Neuronal stem cell (in vitro differentiated cells): ENCODE results near the gene ZNF513.

Experiments
- DNase-seq: peaks from one replicate; pipeline ENCODE4 v3.0.0-alpha.2; 2013; ENCODE audit warnings: low spot score
- H2AFZ ChIP-seq: one replicate; pipeline ENCODE4 v1.6.1; 2013; ENCODE audit warnings: mild to moderate bottlenecking, low read length, inconsistent platforms
- H2AK5ac ChIP-seq: 2 replicates; pipeline ENCODE4 v1.6.1; 2013; ENCODE audit warnings: low read depth, mild to moderate bottlenecking, inconsistent platforms, low read length, moderate library complexity, mixed read lengths
- H2BK120ac ChIP-seq: 2 replicates; pipeline ENCODE4 v1.6.1; 2013; ENCODE audit warnings: low read depth, mild to moderate bottlenecking, inconsistent platforms, low read length, moderate library complexity, mixed read lengths
- H2BK12ac ChIP-seq: one replicate; pipeline ENCODE4 v1.6.1; 2013; ENCODE audit warnings: low read length, inconsistent platforms
- H2BK15ac ChIP-seq: 2 replicates; pipeline ENCODE4 v1.6.1; 2013; ENCODE audit warnings: mild to moderate bottlenecking, low read length, inconsistent platforms, mixed read lengths
- H2BK5ac ChIP-seq: one replicate; pipeline ENCODE4 v1.6.1; 2013; ENCODE audit warnings: inconsistent platforms, mild to moderate bottlenecking, low read length, moderate library complexity
- H3K14ac ChIP-seq: one replicate; pipeline ENCODE4 v1.6.1; 2013; ENCODE audit warnings: low read length, inconsistent platforms
- H3K18ac ChIP-seq: 2 replicates; pipeline ENCODE4 v1.6.1; 2013; ENCODE audit warnings: low read length, inconsistent platforms
- H3K23ac ChIP-seq: 2 replicates; pipeline ENCODE4 v1.6.1; 2013; ENCODE audit warnings: low read depth, mild to moderate bottlenecking, mixed read lengths, low read length, inconsistent platforms; ENCODE audit not compliant: poor library complexity
- H3K27ac ChIP-seq: replicated peaks from 3 replicates; pipeline ENCODE4 v1.5.1; 2013; ENCODE audit warnings: low read length, inconsistent platforms
- H3K27me3 ChIP-seq, 3 experiments: 2 replicates each; pipeline ENCODE4 v1.6.1; 2013; ENCODE audit warnings: low read length in 3 of 3, mild to moderate bottlenecking in 2 of 3, inconsistent platforms in 1 of 3, low read depth in 1 of 3, mixed read lengths in 1 of 3, moderate library complexity in 1 of 3; ENCODE audit not compliant: control insufficient read depth in 3 of 3, insufficient read depth in 3 of 3
- H3K36me3 ChIP-seq, 2 donors: replicated peaks in 1 of 2; 2 replicates each; pipeline ENCODE4 v1.6.1; 2013; ENCODE audit warnings: low read length in 2 of 2; ENCODE audit not compliant: control insufficient read depth in 2 of 2, insufficient read depth in 2 of 2
- H3K4ac ChIP-seq: 2 replicates; pipeline ENCODE4 v1.6.1; 2013; ENCODE audit warnings: inconsistent platforms, mild to moderate bottlenecking, low read length, moderate library complexity
- H3K4me1 ChIP-seq, 2 donors: 1 replicate in 1 of 2; 2 replicates in 1 of 2; pipeline ENCODE4 v1.6.1; 2013; ENCODE audit warnings: low read length in 2 of 2, low read depth in 1 of 2; ENCODE audit not compliant: control insufficient read depth in 2 of 2, insufficient read depth in 1 of 2
- H3K4me2 ChIP-seq: one replicate; pipeline ENCODE4 v1.6.1; 2013; ENCODE audit warnings: mild to moderate bottlenecking, low read length, inconsistent platforms; ENCODE audit not compliant: insufficient read depth, poor library complexity, severe bottlenecking
- H3K4me3 ChIP-seq, 2 donors: 2 replicates each; pipeline ENCODE4 v1.5.1; 2013; ENCODE audit warnings: low read length in 2 of 2, mild to moderate bottlenecking in 2 of 2, inconsistent platforms in 1 of 2, moderate library complexity in 1 of 2
- H3K79me1 ChIP-seq: one replicate; pipeline ENCODE4 v1.6.1; 2013; ENCODE audit warnings: low read depth, mild to moderate bottlenecking, inconsistent platforms, low read length, moderate library complexity
- H3K9ac ChIP-seq: one replicate; pipeline ENCODE4 v1.6.1; 2013; ENCODE audit warnings: mild to moderate bottlenecking, low read depth, low read length, inconsistent platforms; ENCODE audit not compliant: poor library complexity
- H3K9me3 ChIP-seq, 2 donors: replicated peaks in 1 of 2; 2 replicates each; pipeline versions ENCODE3 to v1.6.1; 2013; ENCODE audit warnings: low read length in 2 of 2, mild to moderate bottlenecking in 2 of 2, inconsistent platforms in 1 of 2, low read depth in 1 of 2, mixed read lengths in 1 of 2, moderate library complexity in 1 of 2; ENCODE audit not compliant: control insufficient read depth in 2 of 2, insufficient read depth in 1 of 2
- H4K8ac ChIP-seq: one replicate; pipeline ENCODE4 v1.6.1; 2013; ENCODE audit warnings: low read depth, mild to moderate bottlenecking, inconsistent platforms, low read length, moderate library complexity
- H4K91ac ChIP-seq: one replicate; pipeline ENCODE4 v1.6.1; 2013; ENCODE audit warnings: low read length, low read depth, mild to moderate bottlenecking, inconsistent platforms; ENCODE audit not compliant: poor library complexity
- WGBS, 2 donors: extraction: QIAGEN DNeasy Blood & Tissue Kit; methylation state at CpG; one replicate each; pipeline ENCODE4 v1.1.7; 2013; ENCODE audit warnings: missing lambda C conversion rate in 2 of 2, mixed read lengths in 1 of 2; ENCODE audit not compliant: insufficient read length in 2 of 2, insufficient replicate concordance in 1 of 2; ENCODE audit errors: extremely low coverage in 2 of 2; 5-methylcytosine and 5-hydroxymethylcytosine counted together

Gene ZNF513

DNA sequence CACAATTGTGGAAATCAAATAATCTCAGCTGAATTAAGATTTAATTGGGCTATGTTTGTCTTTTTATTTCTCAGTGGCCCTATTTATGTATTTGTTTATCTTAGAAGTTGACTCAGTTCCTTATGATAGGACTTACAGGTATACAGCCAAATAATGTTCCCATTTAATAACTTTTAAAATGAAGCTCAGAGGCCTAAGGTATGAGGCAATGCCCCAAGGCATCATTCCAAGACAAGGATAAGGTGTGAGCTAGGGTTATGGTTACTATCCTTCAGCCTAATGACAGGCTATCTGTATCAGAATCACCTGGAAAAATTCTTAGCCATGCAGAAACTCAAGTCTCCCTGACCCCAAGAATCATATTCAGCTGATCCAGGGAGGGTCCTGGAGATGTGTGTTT is 40.5 kb upstream of the ZNF513 start:
- H2AFZ ChIP-seq: no peak overlapping the region
- H2BK5ac ChIP-seq: no peak overlapping the region
- H2AK5ac ChIP-seq: no peak overlapping the region
- no peak overlapping the region for H3K18ac ChIP-seq
- H3K4me3 ChIP-seq: no peak overlapping the region
- no peak overlapping the region for H3K23ac ChIP-seq
- H4K8ac ChIP-seq: no peak overlapping the region
- H3K27ac ChIP-seq: no peak overlapping the region
- H2BK120ac ChIP-seq: no peak overlapping the region
- H3K79me1 ChIP-seq: no peaks in the 10 kb centered on the region
- DNase-seq: no peak
- no peak overlapping the region for H3K9ac ChIP-seq
- H2BK15ac ChIP-seq: no peak overlapping the region
- H3K4me1 ChIP-seq: no peaks in the 10 kb centered on the region
- H3K4me2 ChIP-seq: no peak overlapping the region
- no peaks in the 10 kb centered on the region for H3K9me3 ChIP-seq
- H4K91ac ChIP-seq: no peak overlapping the region
- H3K4ac ChIP-seq: no peak overlapping the region
- H2BK12ac ChIP-seq: no peak overlapping the region
- no peaks in the 10 kb centered on the region for H3K36me3 ChIP-seq
- no peak overlapping the region for H3K14ac ChIP-seq
- H3K27me3 ChIP-seq: no peaks in the 10 kb centered on the region

DNA sequence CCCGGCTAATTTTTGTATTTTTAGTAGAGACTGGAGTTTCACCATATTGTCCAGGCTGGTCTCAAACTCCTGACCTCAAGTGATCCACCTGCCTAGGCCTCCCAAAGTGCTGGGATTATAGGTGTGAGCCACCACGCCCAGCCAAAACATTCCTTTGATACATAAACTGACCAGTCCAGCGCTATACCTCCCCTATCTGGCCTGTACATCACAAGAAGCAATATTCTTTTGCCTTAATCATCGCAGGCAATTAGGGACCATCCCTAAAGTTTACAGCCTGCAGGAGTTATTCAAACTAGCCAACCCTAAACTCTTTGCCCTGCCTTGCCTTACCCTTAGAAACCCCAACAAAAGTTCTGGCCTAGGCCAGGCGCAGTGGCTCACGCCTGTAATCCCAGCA is 35.6 kb upstream of the ZNF513 start:
- Histone ChIP-seq H3K18ac (no peak overlapping the region), H3K4ac (no peak overlapping the region), H3K14ac (no peak overlapping the region), H4K8ac (no peak overlapping the region), H2BK5ac (no peak overlapping the region), H3K36me3 (no peaks in the 10 kb centered on the region), H3K4me2 (no peak overlapping the region), H2BK120ac (no peak overlapping the region), H3K9ac (no peak overlapping the region), H2AK5ac (no peak overlapping the region), H3K4me3 (no peak overlapping the region), H3K27me3 (no peaks in the 10 kb centered on the region), H3K4me1 (no peaks in the 10 kb centered on the region), H2AFZ (no peak overlapping the region), H3K9me3 (no peaks in the 10 kb centered on the region), H3K23ac (no peak overlapping the region), H2BK15ac (no peak overlapping the region), H4K91ac (no peak overlapping the region), H3K79me1 (no peaks in the 10 kb centered on the region), H3K27ac (no peak overlapping the region), H2BK12ac (no peak overlapping the region)
- DNase-seq: no peak
- no CpG with 5 or more reads among the region's 6 CpGs for WGBS, 2 donors

DNA sequence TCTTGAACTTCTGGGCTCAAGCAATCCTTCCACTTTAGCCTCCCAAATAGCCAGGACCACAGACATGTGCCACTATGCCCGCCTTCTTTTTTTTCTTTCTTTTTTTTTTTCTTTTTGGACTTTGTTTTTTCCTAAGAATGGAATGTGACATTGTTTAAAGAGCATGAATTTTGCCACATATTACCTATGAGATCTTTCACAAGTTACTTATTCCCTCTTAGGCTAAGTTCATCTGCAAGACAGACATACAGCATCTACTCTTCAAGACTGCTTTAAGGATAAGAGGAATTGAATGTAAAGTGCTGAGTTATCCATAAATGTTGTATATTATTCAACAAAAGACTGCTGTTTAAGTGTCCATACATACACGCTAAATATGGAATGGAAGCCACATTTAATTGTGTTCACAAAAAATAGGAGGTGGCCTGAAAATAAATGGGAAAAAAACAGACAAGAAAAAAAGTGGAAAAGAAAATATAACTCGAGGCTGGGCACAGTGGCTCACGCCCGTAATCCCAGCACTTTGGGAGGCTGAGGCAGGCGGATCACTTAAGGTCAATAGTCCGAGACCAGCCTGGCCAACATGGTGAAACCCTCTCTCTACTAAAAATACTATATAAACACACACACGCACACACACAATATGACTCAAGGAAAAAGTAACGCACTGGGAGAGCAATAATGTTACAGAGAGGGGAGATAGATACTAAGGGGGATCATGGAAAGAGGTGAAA is 32.1 kb upstream of the ZNF513 start:
- Histone ChIP-seq H3K9me3 (no peaks in the 10 kb centered on the region), H3K4me2 (no peak overlapping the region), H3K14ac (no peak overlapping the region), H4K91ac (no peak overlapping the region), H3K27me3 (no peaks in the 10 kb centered on the region), H2BK15ac (no peak overlapping the region), H4K8ac (no peak overlapping the region), H2BK120ac (no peak overlapping the region), H2BK5ac (no peak overlapping the region), H3K4ac (no peak overlapping the region), H2BK12ac (no peak overlapping the region), H3K4me3 (no peak overlapping the region), H3K4me1 (peaks cover 3% of the 10 kb centered on the region in 2 donors), H3K36me3 (peaks cover 0 to under 1% of the 10 kb centered on the region in 2 donors), H3K79me1 (peaks cover 3% of the 10 kb centered on the region), H2AK5ac (no peak overlapping the region), H2AFZ (no peak overlapping the region), H3K23ac (no peak overlapping the region), H3K9ac (no peak overlapping the region), H3K18ac (no peak overlapping the region), H3K27ac (no peak overlapping the region)
- WGBS, 2 donors: no CpG with 5 or more reads among the region's 9 CpGs
- DNase-seq: no peak

DNA sequence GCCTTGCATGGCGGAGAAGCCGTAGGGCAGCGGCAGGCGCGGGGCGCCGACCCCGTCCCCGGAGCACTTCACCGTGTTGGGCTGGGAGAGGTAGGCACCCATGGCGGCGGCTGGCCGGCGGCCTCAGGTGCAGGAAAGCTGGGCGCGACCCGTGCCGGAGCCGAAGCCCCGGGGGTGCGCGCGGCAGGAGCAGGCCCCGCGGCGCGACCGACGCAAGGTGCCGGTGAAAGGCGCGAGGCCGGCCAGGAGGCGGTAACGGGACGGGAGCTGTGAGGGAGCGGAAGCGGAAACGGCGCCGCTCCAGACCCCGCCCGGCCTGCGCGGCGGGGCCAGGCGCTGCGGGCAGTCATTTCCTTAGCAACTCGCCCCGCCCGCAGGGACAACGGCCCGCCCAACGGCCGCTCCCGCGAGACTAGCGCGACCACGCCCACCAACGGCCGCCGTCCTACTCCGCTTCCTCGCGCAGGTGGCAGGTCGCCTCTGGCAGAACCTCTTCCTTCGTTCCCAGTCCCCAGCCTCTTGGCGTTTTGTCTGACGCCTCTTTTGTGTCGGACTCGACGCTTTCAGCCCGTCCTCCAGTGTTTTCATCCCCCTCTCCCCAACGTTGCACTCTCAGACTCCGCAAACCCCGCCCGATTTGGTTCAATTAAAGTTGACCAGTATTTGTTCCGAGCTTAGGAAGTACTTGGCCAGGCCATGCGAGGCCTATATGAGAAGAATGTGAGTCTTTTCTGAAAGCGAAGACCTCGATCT is 29.0 kb upstream of the ZNF513 start, which contains the start of gene PPM1G:
PPM1G (minus strand) TSS at position 271 of the 753 bp plus-strand sequence; CDS start at position 102, 169 bp downstream.
- Histone ChIP-seq H3K79me1 (peaks cover 5% of the 10 kb centered on the region), H3K9me3 (no peaks in the 10 kb centered on the region), H2BK120ac (peak within 1 kb of the TSS; percentile 10), H2AFZ (peak within 1 kb of the TSS; percentile 94), H3K18ac (peak within 1 kb of the TSS; percentile 91), H3K9ac (peak within 1 kb of the TSS; percentile 99), H3K4me3 (peak within 1 kb of the TSS; percentile 67 to 99), H2BK12ac (no peak within 1 kb of the TSS), H3K4ac (no peak within 1 kb of the TSS), H3K4me1 (peaks cover 3% of the 10 kb centered on the region in 2 donors), H2BK5ac (peak within 1 kb of the TSS; percentile 19), H2BK15ac (no peak within 1 kb of the TSS), H3K36me3 (peaks cover 0 to 26% of the 10 kb centered on the region in 2 donors), H4K8ac (no peak within 1 kb of the TSS), H3K4me2 (peak within 1 kb of the TSS; percentile 52), H3K23ac (peak within 1 kb of the TSS; percentile 87), H3K27ac (peak within 1 kb of the TSS; percentile 91), H3K14ac (peak within 1 kb of the TSS; percentile 72), H2AK5ac (peak within 1 kb of the TSS; percentile 74), H3K27me3 (no peaks in the 10 kb centered on the region), H4K91ac (no peak within 1 kb of the TSS)
- WGBS, 2 donors: no CpG with 5 or more reads among the region's 82 CpGs
- DNase-seq: peak; percentile 92
